Psoas muscle (tissue), 8 donors: Measurements from ENCODE around the gene ACOXL. TPM values are rescaled to one million over a fixed set of nuclear protein-coding genes. Genes with fewer than 3 reads are reported as not detected.

Source experiments
- ATAC-seq, 4 donors: fragments of 200-7000 bp; cut with Tn5 transposase; one replicate each; pipeline ENCODE4 v1.9.1; 2020; ENCODE audit warnings: moderate library complexity in 3 of 4, mild to moderate bottlenecking in 2 of 4
- DNase-seq, 2 donors: peaks; one replicate each; pipeline ENCODE4 v3.0.0-alpha.2; 2020
- H3K27ac ChIP-seq: fragments of 200-600 bp; one replicate; pipeline ENCODE4 v1.8.0; 2022
- H3K27me3 ChIP-seq, 3 donors: fragments of 200-600 bp in 1 of 3; one replicate each; pipeline versions ENCODE4 v1.6.1 to v1.8.0; 2013 to 2022; ENCODE audit warnings: low read length in 2 of 3, mild to moderate bottlenecking in 2 of 3, moderate library complexity in 1 of 3; ENCODE audit not compliant: insufficient read depth in 3 of 3
- H3K36me3 ChIP-seq, 2 donors: fragments of 200-600 bp in 1 of 2; one replicate each; pipeline versions ENCODE4 v1.6.1 to v1.8.0; 2013 to 2022; ENCODE audit warnings: low read depth in 1 of 2, mild to moderate bottlenecking in 1 of 2, moderate library complexity in 1 of 2; ENCODE audit not compliant: insufficient read depth in 1 of 2
- H3K4me1 ChIP-seq: fragments of 200-600 bp; one replicate; pipeline ENCODE4 v1.8.0; 2022
- H3K4me3 ChIP-seq: fragments of 200-600 bp; one replicate; pipeline ENCODE4 v1.8.0; 2022; ENCODE audit warnings: mild to moderate bottlenecking
- H3K9me3 ChIP-seq: fragments of 200-600 bp; one replicate; pipeline ENCODE4 v1.8.0; 2022
- WGBS, 3 donors: extraction: QIAGEN DNeasy Blood & Tissue Kit; methylation state at CpG; one replicate each; pipeline versions ENCODE4 v1.1.6 to v1.1.7; 2013; 5-methylcytosine and 5-hydroxymethylcytosine counted together
- intact Hi-C, 2 donors: fragments of 100-400 bp; cut with DNase I; formaldehyde crosslinking; loops; one replicate each; pipeline versions ENCODE4 v1.11.0 to v1.14.2; 2022
- polyA plus RNA-seq, 3 donors: library from polyadenylated mRNA; stranded (reverse); fragments of 200-250 nt; gene quantifications; one replicate each; pipeline ENCODE4 v1.2.3, GENCODE V29; 2013
- total RNA-seq, 4 donors: library from RNA; stranded (reverse); fragmentation: NEBNext Ultra II Directional in 2 of 4; extraction: Animal tissue kit (Norgen Biotek cat#: 25700) in 2 of 4; gene quantifications; one replicate each; pipeline versions ENCODE4 v1.2.1 to v1.2.4, GENCODE V29; 2021 to 2023
- TF ChIP-seq, protein P1 (sequence below): fragments of 200-600 bp; IDR thresholded peaks from one replicate; pipeline ENCODE4 v1.8.0; 2022; ENCODE audit warnings: antibody characterized with exemption
- donor health status: healthy with polysubstance abuse.
- donor health status: DM: no; HTN: no; CAD: no; lungs with moderate emphysema.
- donor health status: Bipolar disorder and iron deficiency.
- donor health status: healthy.
- donor health status: DM: yes; HTN: yes; CAD: no.
- donor health status: DM: no; HTN: no; CAD: no.
- donor health status: DM: no; HTN: no; CAD: no.
- donor health status: DM: yes; HTN: yes; CAD: no.

The ACOXL gene
- total and polyA plus RNA-seq, 7 donors, result 0.01 TPM; not detected in 6

DNA sequence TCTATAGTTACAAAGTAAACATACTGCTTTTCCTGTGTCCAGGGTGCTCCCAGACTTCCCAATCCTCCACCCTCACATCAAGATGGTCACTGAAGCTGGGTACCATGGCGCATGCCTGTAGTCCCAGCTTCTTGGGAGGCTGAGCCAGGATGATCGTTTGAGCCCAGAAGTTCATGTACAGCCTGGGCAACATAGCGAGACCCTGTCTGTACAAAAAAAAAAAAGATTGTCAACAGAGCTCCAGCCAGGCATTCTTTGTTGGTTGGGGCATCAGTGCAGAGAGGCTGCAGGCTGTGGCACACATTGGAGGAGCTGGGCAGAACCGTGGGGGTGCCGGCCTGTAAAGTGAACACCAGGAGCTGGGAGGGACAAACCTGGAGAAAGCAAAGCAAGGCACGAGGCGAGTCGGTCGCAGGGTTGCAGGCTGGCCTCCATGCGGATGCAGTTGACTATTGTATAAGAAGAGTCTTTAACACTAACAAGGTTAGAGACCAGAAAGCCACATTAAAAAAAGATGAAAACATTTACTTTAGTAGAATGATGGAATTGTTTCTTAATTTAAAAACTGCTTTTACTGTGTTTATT lies 51.8 kb downstream of the ACOXL start:
- H3K4me1 ChIP-seq, result no peaks in the 10 kb centered on the region
- TF ChIP-seq, protein P1, sequence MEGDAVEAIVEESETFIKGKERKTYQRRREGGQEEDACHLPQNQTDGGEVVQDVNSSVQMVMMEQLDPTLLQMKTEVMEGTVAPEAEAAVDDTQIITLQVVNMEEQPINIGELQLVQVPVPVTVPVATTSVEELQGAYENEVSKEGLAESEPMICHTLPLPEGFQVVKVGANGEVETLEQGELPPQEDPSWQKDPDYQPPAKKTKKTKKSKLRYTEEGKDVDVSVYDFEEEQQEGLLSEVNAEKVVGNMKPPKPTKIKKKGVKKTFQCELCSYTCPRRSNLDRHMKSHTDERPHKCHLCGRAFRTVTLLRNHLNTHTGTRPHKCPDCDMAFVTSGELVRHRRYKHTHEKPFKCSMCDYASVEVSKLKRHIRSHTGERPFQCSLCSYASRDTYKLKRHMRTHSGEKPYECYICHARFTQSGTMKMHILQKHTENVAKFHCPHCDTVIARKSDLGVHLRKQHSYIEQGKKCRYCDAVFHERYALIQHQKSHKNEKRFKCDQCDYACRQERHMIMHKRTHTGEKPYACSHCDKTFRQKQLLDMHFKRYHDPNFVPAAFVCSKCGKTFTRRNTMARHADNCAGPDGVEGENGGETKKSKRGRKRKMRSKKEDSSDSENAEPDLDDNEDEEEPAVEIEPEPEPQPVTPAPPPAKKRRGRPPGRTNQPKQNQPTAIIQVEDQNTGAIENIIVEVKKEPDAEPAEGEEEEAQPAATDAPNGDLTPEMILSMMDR, result no peak
- 85 to 88% (median 87%) methylated on average over 10 of the region's 10 CpGs for WGBS, 3 donors
- H3K27me3 ChIP-seq, result no peaks in the 10 kb centered on the region
- H3K36me3 ChIP-seq, result no peaks in the 10 kb centered on the region
- intact Hi-C loops, result no loop called here
- no peak overlapping the region for H3K4me3 ChIP-seq
- DNase-seq (no peak), ATAC-seq (no peak)
- no peak overlapping the region for H3K27ac ChIP-seq
- no peaks in the 10 kb centered on the region for H3K9me3 ChIP-seq

DNA sequence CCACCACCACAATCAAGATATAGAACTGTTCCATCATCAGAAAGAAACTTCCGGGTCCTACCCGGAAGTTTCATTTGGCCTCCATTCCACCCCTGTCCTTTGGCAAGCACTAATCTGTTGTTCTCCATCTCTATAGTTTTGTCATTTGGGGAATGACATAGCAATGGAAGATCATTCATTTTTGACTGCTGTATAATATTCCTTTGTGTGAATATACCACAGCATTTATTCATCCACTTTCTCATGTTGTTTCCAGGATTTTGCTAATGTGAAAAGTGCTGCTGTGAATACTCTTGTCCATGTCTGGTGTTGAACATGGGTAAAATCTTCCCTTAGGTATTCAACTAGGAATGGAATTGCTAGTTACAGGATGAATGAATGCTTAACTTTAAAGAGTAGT lies 53.1 kb downstream of the ACOXL start:
- intact Hi-C loops, result no loop called here
- DNase-seq (no peak), ATAC-seq (no peak)
- Histone ChIP-seq H3K36me3 (no peaks in the 10 kb centered on the region), H3K4me3 (no peak overlapping the region), H3K27ac (no peak overlapping the region), H3K27me3 (no peaks in the 10 kb centered on the region), H3K4me1 (no peaks in the 10 kb centered on the region), H3K9me3 (no peaks in the 10 kb centered on the region)
- TF ChIP-seq, protein P1, result no peak
- WGBS, 3 donors, result 95 to 98% (median 98%) methylated on average over 2 of the region's 2 CpGs

DNA sequence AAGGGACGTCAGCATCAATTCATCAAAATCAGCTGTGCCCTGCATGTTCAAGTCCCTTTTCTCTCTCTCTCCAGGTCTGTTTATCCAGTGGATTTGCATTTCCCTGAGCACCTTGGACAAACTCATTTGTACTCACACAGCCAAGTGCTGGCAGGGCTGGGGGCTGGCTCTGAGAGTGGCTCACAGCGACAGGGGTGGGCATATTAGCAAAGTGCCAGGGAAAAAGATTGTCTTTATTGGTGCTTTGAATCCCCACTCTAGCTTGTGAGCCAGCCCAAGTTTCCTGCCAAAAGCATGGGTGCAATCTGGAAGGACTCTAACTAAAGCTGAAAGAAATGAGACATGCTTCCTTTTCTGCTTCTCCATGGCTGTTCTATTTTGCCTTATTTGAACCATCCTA lies 56.6 kb downstream of the ACOXL start:
- TF ChIP-seq, protein P1, result no peak
- H3K27me3 ChIP-seq, result no peaks in the 10 kb centered on the region
- H3K9me3 ChIP-seq, result no peaks in the 10 kb centered on the region
- no peak for ATAC-seq
- 44 to 56% (median 46%) methylated on average over 2 of the region's 2 CpGs for WGBS, 3 donors
- no peak for DNase-seq
- intact Hi-C loops, result no loop called here
- H3K4me1 ChIP-seq, result no peaks in the 10 kb centered on the region
- no peak overlapping the region for H3K27ac ChIP-seq
- H3K36me3 ChIP-seq, result no peaks in the 10 kb centered on the region
- no peak overlapping the region for H3K4me3 ChIP-seq

DNA sequence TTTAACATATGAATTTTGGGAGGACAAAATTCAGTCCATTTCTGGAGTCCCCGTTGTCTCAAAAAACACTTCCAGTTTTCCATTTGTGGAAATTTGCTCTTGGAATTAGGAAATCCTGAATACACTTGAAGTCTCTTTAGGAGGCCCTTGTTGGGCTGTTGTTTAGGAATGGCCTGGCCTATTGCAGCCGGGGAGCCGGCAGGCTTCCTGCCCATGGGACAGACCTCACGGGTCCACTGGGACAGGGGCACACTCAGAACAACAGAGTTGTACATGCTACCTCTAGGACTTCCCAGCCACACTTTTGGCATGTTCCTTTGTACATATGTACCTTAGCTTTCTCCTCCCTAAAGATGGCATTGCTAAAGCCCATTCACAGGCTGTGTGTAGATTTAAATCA lies 57.3 kb downstream of the ACOXL start:
- ATAC-seq (no peak), DNase-seq (no peak)
- H3K27me3 ChIP-seq, result no peaks in the 10 kb centered on the region
- H3K9me3 ChIP-seq, result no peaks in the 10 kb centered on the region
- H3K36me3 ChIP-seq, result no peaks in the 10 kb centered on the region
- WGBS, 3 donors, result 83 to 88% (median 84%) methylated on average over 4 of the region's 4 CpGs
- intact Hi-C loops, result no loop called here
- TF ChIP-seq, protein P1, result no peak
- H3K4me1 ChIP-seq, result no peaks in the 10 kb centered on the region
- H3K27ac ChIP-seq, result no peak overlapping the region
- H3K4me3 ChIP-seq, result no peak overlapping the region

DNA sequence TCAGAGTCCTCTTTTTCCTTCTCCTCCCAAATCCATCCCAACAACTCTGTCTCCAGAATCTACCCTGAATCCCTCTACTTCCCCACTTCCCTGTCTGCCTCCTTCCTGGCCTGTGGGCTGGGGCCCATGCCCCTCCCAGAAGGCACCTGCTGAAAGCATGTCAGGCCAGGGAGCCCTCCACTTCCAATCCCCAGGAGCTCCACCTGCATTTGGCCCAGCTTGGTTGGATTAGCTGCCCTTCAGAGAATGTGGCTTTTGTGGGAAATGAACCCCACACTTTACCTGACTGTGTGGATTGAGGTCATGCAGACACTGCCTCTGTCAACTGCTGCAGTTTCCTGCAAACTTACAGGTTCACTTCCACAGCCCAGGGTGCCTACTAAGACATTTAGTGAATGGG lies 58.5 kb downstream of the ACOXL start:
- Histone ChIP-seq H3K27ac (no peak overlapping the region), H3K4me3 (no peak overlapping the region), H3K36me3 (no peaks in the 10 kb centered on the region), H3K9me3 (no peaks in the 10 kb centered on the region), H3K27me3 (no peaks in the 10 kb centered on the region), H3K4me1 (no peaks in the 10 kb centered on the region)
- TF ChIP-seq, protein P1, result no peak
- ATAC-seq, result no peak
- intact Hi-C loops, result no loop called here
- DNase-seq, result no peak
